ENCODE measurements around the gene BSND. TPM values are rescaled to one million over a fixed set of nuclear protein-coding genes. Genes with fewer than 3 reads are reported as not detected.

The BSND gene
- total RNA-seq, 6 donors from 2014 or later, result under 0.01 to 0.10 TPM; not detected in 4

GRCh38 chr1:55038974-55039341, 40.2 kb downstream of the BSND start:
- H3K36me3 ChIP-seq, result no peaks in the 10 kb centered on the region
- peak overlapping the region in 2 of 4 donors; percentile 73 to 81 for H3K27ac ChIP-seq
- 29 to 39% methylated on average over 9 of the region's 9 CpGs for WGBS, 2 donors
- TF ChIP-seq POLR2A (IDR thresholded peaks at IDR 0.05) (no peak), EP300 (IDR thresholded peaks at IDR 0.05) (no peak), CTCF (IDR thresholded peaks at IDR 0.05) (no peak), POLR2AphosphoS5 (IDR thresholded peaks at IDR 0.05) (no peak)
- H3K4me1 ChIP-seq, result peaks cover 0 to 27% (median 8%) of the 10 kb centered on the region in 4 donors
- no peak for DNase-seq
- peak overlapping the region in 3 of 4 donors; percentile 41 to 57 (median 46) for H3K4me3 ChIP-seq
- peaks cover 0 to 8% (median 0%) of the 10 kb centered on the region in 4 donors for H3K27me3 ChIP-seq
- no peaks in the 10 kb centered on the region for H3K9me3 ChIP-seq
- no peak for ATAC-seq (ENCODE audit: low FRiP score in 2 of 2)

- H3K4me3 ChIP-seq, result peak within 1 kb of the TSS in 3 of 4 donors; percentile 41 to 57 (median 46)
- peak; percentile 70 to 90 for DNase-seq
Measured at GRCh38 chr1:55039342-55040082, 40.8 kb downstream of the BSND start, which contains the start of gene PCSK9. TSS of gene PCSK9 (plus strand) at chr1:55039548. CDS start at chr1:55039838, 290 bp downstream.

GRCh38 chr1:55040083-55040932, 41.6 kb downstream of the BSND start:
- Histone ChIP-seq H3K27ac (peak overlapping the region in 3 of 4 donors; percentile 55 to 81 (median 73)), H3K4me1 (peaks cover 0 to 27% (median 8%) of the 10 kb centered on the region in 4 donors), H3K4me3 (peak overlapping the region in 3 of 4 donors; percentile 41 to 57 (median 46)), H3K9me3 (no peaks in the 10 kb centered on the region), H3K36me3 (no peaks in the 10 kb centered on the region), H3K27me3 (peaks cover 0 to 8% (median 0%) of the 10 kb centered on the region in 4 donors)
- 11 to 29% methylated on average over 32 to 47 of the region's 49 CpGs for WGBS, 2 donors
- DNase-seq (peak in 1 of 2 donors; percentile 51), ATAC-seq (ENCODE audit: low FRiP score in 2 of 2) (peak; percentile 7 to 19)
- TF ChIP-seq POLR2AphosphoS5 (IDR thresholded peaks at IDR 0.05) (no peak), EP300 (IDR thresholded peaks at IDR 0.05) (no peak), CTCF (IDR thresholded peaks at IDR 0.05) (no peak), POLR2A (IDR thresholded peaks at IDR 0.05) (no peak)

More at GRCh38 chr1:55039342-55040082, 40.8 kb downstream of the BSND start, which contains the start of gene PCSK9:
- TF ChIP-seq POLR2A (IDR thresholded peaks at IDR 0.05) (peak in 2 of 4 donors; percentile 62 to 64), POLR2AphosphoS5 (IDR thresholded peaks at IDR 0.05) (peak in 1 of 2 donors; percentile 86), EP300 (IDR thresholded peaks at IDR 0.05) (peak in 1 of 4 donors; percentile 72), CTCF (IDR thresholded peaks at IDR 0.05) (no peak)
- 2 to 3% methylated on average over 11 to 43 of the region's 67 CpGs for whole genome bisulfite sequencing, 2 donors
- peak within 1 kb of the TSS in 3 of 4 donors; percentile 55 to 81 (median 73) for H3K27ac ChIP-seq
- peaks cover 0 to 8% (median 0%) of the 10 kb centered on the region in 4 donors for H3K27me3 ChIP-seq
- ATAC-seq (ENCODE audit: low FRiP score in 2 of 2), result peak; percentile 66 to 79
- no peaks in the 10 kb centered on the region for H3K9me3 ChIP-seq
- no peaks in the 10 kb centered on the region for H3K36me3 ChIP-seq
- peaks cover 0 to 27% (median 8%) of the 10 kb centered on the region in 4 donors for H3K4me1 ChIP-seq

- H3K4me3 ChIP-seq, result peak overlapping the region in 3 of 4 donors; percentile 41 to 57 (median 46)
- H3K9me3 ChIP-seq, result no peaks in the 10 kb centered on the region
- ATAC-seq (ENCODE audit: low FRiP score in 2 of 2) (no peak), DNase-seq (no peak)
- H3K36me3 ChIP-seq, result no peaks in the 10 kb centered on the region
- H3K27me3 ChIP-seq, result peaks cover 0 to 8% (median 0%) of the 10 kb centered on the region in 4 donors
- WGBS, 2 donors, result 29 to 40% methylated on average over 4 to 5 of the region's 5 CpGs
- H3K4me1 ChIP-seq, result peaks cover 0 to 24% (median 8%) of the 10 kb centered on the region in 4 donors
- H3K27ac ChIP-seq, result peak overlapping the region in 1 of 4 donors; percentile 81
- TF ChIP-seq CTCF (IDR thresholded peaks at IDR 0.05) (no peak), POLR2AphosphoS5 (IDR thresholded peaks at IDR 0.05) (no peak)
Measured at GRCh38 chr1:55040933-55041494, 42.3 kb downstream of the BSND start.

Measured in upper lobe of left lung (tissue), 6 donors.